K562 (cell line): Measurements from ENCODE around the gene WDR83. TPM values are rescaled to one million over a fixed set of nuclear protein-coding genes. Genes with fewer than 3 reads are reported as not detected.

Experiments
- ATAC-seq: fragments of 200-7000 bp; cut with Tn5 transposase; 3 replicates; pipeline ENCODE4 v1.9.1; 2020; ENCODE audit warnings: moderate library complexity
- BruUV-seq: library from RNA; stranded (reverse); fragments of 400-500 nt; replicated peaks from 2 replicates; lab custom pipeline; 2021; lab: Mats Ljungman, UMichigan
- CTCF ChIA-PET: fragments of 300-600 bp; formaldehyde crosslinking; extraction: SDS; loops from one replicate; lab custom pipeline; 2021; ENCODE audit warnings: low intra/inter-chr PET ratio; lab: Yijun Ruan, JAX
- POLR2A ChIA-PET: fragments of 300-600, 350-650 bp; sonication (Branson Sonifier 250); formaldehyde crosslinking; extraction: SDS; loops from one replicate; lab custom pipeline; 2021; ENCODE audit warnings: antibody characterized with exemption, inconsistent platforms; lab: Yijun Ruan, JAX
- DNase-seq, 4 experiments: peaks; one replicate each; pipeline versions ENCODE4 v3.0.0 to v3.0.0-alpha.2; 2011 to 2018; ENCODE audit warnings: low spot score in 3 of 4, mixed read lengths in 3 of 4; ENCODE audit errors: extremely low read depth in 1 of 4
- FAIRE-seq: peaks from 2 replicates; lab custom pipeline; 2011; peaks lifted over from hg19 to GRCh38; lab: Jason Lieb, UNC
- H2AFZ ChIP-seq: 2 replicates; pipeline ENCODE4 v1.6.0; 2011; ENCODE audit warnings: low read depth, low read length, control low read depth, inconsistent platforms
- H3K27ac ChIP-seq: fragments of 200-600 bp; 3 replicates; pipeline ENCODE4 v1.8.0; 2011; ENCODE audit warnings: low read depth, mild to moderate bottlenecking, control low read depth, inconsistent platforms, low read length, moderate library complexity, mixed read lengths; ENCODE audit errors: extremely low read depth
- H3K27me3 ChIP-seq, 2 experiments: fragments of 300-600 bp in 1 of 2; 2 replicates in 1 of 2; 3 replicates in 1 of 2; pipeline versions ENCODE4 v1.6.0 to v1.8.0; 2011; ENCODE audit warnings: inconsistent platforms in 2 of 2, low read length in 2 of 2, mild to moderate bottlenecking in 1 of 2, mixed read lengths in 1 of 2, moderate library complexity in 1 of 2; ENCODE audit not compliant: control insufficient read depth in 2 of 2, insufficient read depth in 2 of 2
- H3K36me3 ChIP-seq: fragments of 300-600 bp; 3 replicates; pipeline ENCODE4 v1.8.0; 2011; ENCODE audit warnings: mild to moderate bottlenecking, low read length, inconsistent platforms; ENCODE audit not compliant: control insufficient read depth, insufficient read depth
- H3K4me1 ChIP-seq, 2 experiments: fragments of 200-600 bp in 1 of 2; replicated peaks in 1 of 2; 2 replicates in 1 of 2; 3 replicates in 1 of 2; pipeline versions ENCODE4 v1.5.1 to v1.8.0; 2011; ENCODE audit warnings: inconsistent platforms in 2 of 2, low read length in 2 of 2, mild to moderate bottlenecking in 1 of 2, mixed read lengths in 1 of 2, moderate library complexity in 1 of 2; ENCODE audit not compliant: control insufficient read depth in 2 of 2, insufficient read depth in 2 of 2
- H3K4me2 ChIP-seq: 2 replicates; pipeline ENCODE4 v1.6.1; 2011; ENCODE audit warnings: low read length, control low read depth, inconsistent platforms, mixed read lengths; ENCODE audit not compliant: insufficient read depth
- H3K4me3 ChIP-seq: fragments of 200-600 bp; sonication (generic), shearing (Covaris generic); 2 replicates; pipeline ENCODE4 v1.5.1; 2016; ENCODE audit warnings: control low read depth, inconsistent platforms
- H3K79me2 ChIP-seq: fragments of 200-600 bp; 3 replicates; pipeline ENCODE4 v1.8.0; 2011; ENCODE audit warnings: low read length, inconsistent platforms; ENCODE audit not compliant: control insufficient read depth, insufficient read depth
- H3K9ac ChIP-seq, 2 experiments: 2 replicates each; pipeline versions ENCODE4 v1.6.0 to v1.6.1; 2011; ENCODE audit warnings: low read depth in 2 of 2, low read length in 2 of 2, control low read depth in 1 of 2, inconsistent platforms in 1 of 2, mild to moderate bottlenecking in 1 of 2, mixed read lengths in 1 of 2; ENCODE audit not compliant: insufficient read depth in 1 of 2
- H3K9me1 ChIP-seq: one replicate; pipeline ENCODE4 v1.6.0; 2011; ENCODE audit warnings: inconsistent platforms, mild to moderate bottlenecking, low read length, moderate library complexity; ENCODE audit not compliant: control insufficient read depth, insufficient read depth
- H3K9me3 ChIP-seq: replicated peaks from 2 replicates; pipeline ENCODE4 v1.5.1; 2011; ENCODE audit warnings: low read depth, low read length, inconsistent platforms; ENCODE audit not compliant: control insufficient read depth, insufficient read depth
- H4K20me1 ChIP-seq: replicated peaks from 2 replicates; pipeline ENCODE4 v1.6.1; 2011; ENCODE audit warnings: low read length, inconsistent platforms, mixed read lengths; ENCODE audit not compliant: control insufficient read depth, insufficient read depth
- WGBS: fragments of 100-300 bp; shearing (Covaris generic); methylation state at CpG from one replicate; pipeline ENCODE4 v1.1.6; 2016; ENCODE audit warnings: low coverage, mixed read lengths; ENCODE audit not compliant: insufficient coverage; ENCODE audit errors: missing lambda C conversion rate; 5-methylcytosine and 5-hydroxymethylcytosine counted together
- in situ Hi-C: fragments of 300-500 bp; cut with MboI; formaldehyde crosslinking; loops from 4 replicates; pipeline ENCODE4 v1.15.0; 2018; ENCODE audit warnings: inconsistent platforms, mixed read lengths
- intact Hi-C: fragments of 100-400 bp; cut with micrococcal nuclease; formaldehyde crosslinking; loops from 2 replicates; pipeline ENCODE4 v1.14.2; 2022
- polyA plus RNA-seq, 8 experiments: library from polyadenylated mRNA; depleted of rRNA in 4 of 8; stranded (reverse) in 5 of 8; unstranded in 3 of 8; fragments of >200 nt; fragmentation: Nextera tagmentation in 2 of 8; fragmentation: Illumina TruSeq in 1 of 8; extraction: Ambion mirVana in 2 of 8; extraction: Trizol in 1 of 8; gene quantifications; 2 replicates each; pipeline versions ENCODE4 v1.2.1 to v1.2.3, GENCODE V29; 2011 to 2014; ENCODE audit warnings: inconsistent platforms in 1 of 8, missing spikeins in 1 of 8
- total RNA-seq, 7 experiments: library from RNA; depleted of rRNA in 6 of 7; stranded (reverse); fragments of >200 nt in 6 of 7; fragmentation: Illumina TruSeq in 2 of 7; extraction: Trizol in 2 of 7; gene quantifications; 2 replicates each; pipeline versions ENCODE4 v1.2.1 to v1.2.3, GENCODE V29; 2011 to 2021; ENCODE audit warnings: low replicate concordance in 1 of 7
- TF ChIP-seq, protein P1 (sequence below): IDR thresholded peaks from 2 replicates; pipeline ENCODE4 v1.6.1; 2011; ENCODE audit warnings: borderline replicate concordance, low read depth, mild to moderate bottlenecking, moderate library complexity, low read length; ENCODE audit not compliant: insufficient read depth, poor library complexity, severe bottlenecking
- TF ChIP-seq, protein P2 (sequence below): IDR thresholded peaks from 3 replicates; pipeline ENCODE4 v1.6.1; 2011; ENCODE audit warnings: borderline replicate concordance, mild to moderate bottlenecking, moderate library complexity; ENCODE audit not compliant: insufficient read length; ENCODE audit errors: extremely low read depth

The WDR83 gene
- total and polyA plus RNA-seq, 9 of the 15 experiments (the other 6 are each of a cell fraction or from before 2014, with no cell fraction given): 0.52 to 21.3 (median 4.2) TPM

DNA sequence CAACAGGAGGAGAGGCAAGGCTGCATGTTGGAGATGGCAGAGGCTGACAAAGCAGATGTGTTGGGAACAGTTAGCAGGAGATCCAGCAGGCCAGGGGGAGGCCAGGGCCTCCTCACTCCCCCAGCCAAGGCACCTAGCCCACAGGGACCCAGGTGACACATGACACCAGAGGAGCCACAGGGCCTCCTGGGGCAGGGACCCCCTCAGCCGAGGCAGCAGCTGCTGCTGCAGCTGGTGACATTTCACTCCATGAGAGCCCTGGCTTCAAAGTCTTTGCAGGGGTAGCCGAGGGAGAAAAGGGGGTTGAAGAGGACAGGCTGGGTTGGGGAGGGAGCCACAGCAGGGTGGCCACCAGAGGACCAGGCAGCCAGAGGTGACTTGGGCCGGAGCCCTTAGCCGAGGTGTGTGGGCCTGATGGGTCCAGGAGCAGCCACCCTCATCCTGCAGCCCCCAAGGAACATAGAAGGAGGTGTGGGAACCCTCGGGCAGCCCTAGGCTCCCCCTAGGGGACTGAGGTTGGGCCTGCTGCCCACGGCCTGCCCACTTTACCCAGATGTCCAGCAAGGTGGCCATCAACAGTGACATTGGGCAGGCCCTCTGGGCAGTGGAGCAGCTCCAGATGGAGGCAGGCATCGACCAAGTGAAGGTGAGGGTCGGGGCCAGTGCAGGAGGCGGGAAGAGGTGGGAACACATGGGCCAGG is 21.0 kb downstream of the WDR83 start, which contains the start of gene GNG14:
TSS of gene GNG14 (plus strand) at position 503 of the 701 bp plus-strand sequence. CDS start at position 554, 51 bp downstream.
- Histone ChIP-seq H2AFZ (no peak within 1 kb of the TSS), H3K79me2 (no peaks in the 10 kb centered on the region), H3K4me2 (no peak within 1 kb of the TSS), H3K9me3 (no peaks in the 10 kb centered on the region), H3K4me3 (no peak within 1 kb of the TSS), H3K27ac (no peak within 1 kb of the TSS)
- no peak for ATAC-seq
- in situ Hi-C loops: no loop called here
- POLR2A ChIA-PET: no interaction called here
- no peak for FAIRE-seq
- TF ChIP-seq, protein P1, sequence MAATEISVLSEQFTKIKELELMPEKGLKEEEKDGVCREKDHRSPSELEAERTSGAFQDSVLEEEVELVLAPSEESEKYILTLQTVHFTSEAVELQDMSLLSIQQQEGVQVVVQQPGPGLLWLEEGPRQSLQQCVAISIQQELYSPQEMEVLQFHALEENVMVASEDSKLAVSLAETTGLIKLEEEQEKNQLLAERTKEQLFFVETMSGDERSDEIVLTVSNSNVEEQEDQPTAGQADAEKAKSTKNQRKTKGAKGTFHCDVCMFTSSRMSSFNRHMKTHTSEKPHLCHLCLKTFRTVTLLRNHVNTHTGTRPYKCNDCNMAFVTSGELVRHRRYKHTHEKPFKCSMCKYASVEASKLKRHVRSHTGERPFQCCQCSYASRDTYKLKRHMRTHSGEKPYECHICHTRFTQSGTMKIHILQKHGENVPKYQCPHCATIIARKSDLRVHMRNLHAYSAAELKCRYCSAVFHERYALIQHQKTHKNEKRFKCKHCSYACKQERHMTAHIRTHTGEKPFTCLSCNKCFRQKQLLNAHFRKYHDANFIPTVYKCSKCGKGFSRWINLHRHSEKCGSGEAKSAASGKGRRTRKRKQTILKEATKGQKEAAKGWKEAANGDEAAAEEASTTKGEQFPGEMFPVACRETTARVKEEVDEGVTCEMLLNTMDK: peak; percentile 31
- TF ChIP-seq, protein P2, sequence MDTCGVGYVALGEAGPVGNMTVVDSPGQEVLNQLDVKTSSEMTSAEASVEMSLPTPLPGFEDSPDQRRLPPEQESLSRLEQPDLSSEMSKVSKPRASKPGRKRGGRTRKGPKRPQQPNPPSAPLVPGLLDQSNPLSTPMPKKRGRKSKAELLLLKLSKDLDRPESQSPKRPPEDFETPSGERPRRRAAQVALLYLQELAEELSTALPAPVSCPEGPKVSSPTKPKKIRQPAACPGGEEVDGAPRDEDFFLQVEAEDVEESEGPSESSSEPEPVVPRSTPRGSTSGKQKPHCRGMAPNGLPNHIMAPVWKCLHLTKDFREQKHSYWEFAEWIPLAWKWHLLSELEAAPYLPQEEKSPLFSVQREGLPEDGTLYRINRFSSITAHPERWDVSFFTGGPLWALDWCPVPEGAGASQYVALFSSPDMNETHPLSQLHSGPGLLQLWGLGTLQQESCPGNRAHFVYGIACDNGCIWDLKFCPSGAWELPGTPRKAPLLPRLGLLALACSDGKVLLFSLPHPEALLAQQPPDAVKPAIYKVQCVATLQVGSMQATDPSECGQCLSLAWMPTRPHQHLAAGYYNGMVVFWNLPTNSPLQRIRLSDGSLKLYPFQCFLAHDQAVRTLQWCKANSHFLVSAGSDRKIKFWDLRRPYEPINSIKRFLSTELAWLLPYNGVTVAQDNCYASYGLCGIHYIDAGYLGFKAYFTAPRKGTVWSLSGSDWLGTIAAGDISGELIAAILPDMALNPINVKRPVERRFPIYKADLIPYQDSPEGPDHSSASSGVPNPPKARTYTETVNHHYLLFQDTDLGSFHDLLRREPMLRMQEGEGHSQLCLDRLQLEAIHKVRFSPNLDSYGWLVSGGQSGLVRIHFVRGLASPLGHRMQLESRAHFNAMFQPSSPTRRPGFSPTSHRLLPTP: no peak
- TF ChIP-seq, all 486 proteins: peak for 1
- CTCF ChIA-PET: no interaction called here
- H3K9me1 ChIP-seq: no peaks in the 10 kb centered on the region
- H3K36me3 ChIP-seq: peaks cover 35% of the 10 kb centered on the region; the same call in 2 of the 3 replicates
- 79% methylated on average over 8 of the region's 9 CpGs for WGBS
- peaks cover 0 to 34% of the 10 kb centered on the region in 2 experiments; a peak in 2 of 5 replicates for H3K4me1 ChIP-seq
- intact Hi-C loops: no loop called here
- H3K27me3 ChIP-seq: no peaks in the 10 kb centered on the region
- no peak for DNase-seq
- H3K9ac ChIP-seq: peak within 1 kb of the TSS in 1 of 2 experiments; percentile 76; a peak in 2 of 4 replicates
- no TSS peak for BruUV-seq
- no peaks in the 10 kb centered on the region for H4K20me1 ChIP-seq
